ENCODE results near the gene HOXA1.

Gene HOXA1

DNA sequence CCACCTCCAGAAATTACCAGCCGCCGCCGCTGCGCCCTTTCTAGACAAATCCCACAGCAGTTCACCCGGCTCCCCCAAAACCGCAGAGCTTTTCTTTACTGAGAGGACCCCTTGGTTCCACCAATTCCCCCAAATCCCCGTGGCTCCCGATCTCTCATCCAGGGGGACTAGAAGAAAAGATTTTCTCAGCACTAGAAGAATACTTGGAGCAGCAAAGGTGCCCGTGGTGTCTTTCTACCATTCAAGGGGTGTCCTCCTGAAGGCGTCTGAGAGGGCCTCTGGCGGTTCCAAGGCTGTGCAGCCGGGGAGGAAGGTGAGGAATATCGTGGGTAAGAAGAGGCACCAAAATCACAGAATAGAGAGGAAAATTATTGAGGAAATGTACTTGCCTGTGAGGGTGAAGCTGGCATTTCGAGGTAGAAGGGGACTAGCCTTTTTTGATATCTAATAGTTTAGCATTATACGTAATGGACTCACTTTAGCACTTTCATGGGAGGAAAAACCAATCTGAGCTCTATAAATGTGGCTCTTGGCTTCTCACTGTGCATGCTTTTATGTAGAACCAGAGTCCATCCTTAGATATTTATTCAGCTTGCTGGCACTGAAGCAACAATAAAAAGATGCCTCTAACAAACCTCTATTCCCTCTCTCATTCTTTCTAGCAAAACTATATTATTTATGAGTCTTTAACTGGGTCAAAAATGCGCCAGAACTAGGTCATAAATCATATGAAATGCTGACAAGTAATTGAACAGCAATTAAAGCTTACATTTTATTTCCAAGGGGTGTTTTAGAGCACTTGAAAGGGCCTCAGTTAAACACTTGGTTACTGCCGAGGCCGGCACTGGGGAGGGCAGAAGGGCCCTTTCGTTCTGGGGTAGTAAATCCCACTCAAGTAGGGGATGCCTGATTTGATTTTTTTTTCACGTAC, 20.5 kb upstream of the HOXA1 start:
- H3K36me3 ChIP-seq (ENCODE audit: control insufficient read depth, insufficient read depth, low read length): no peaks in the 10 kb centered on the region
- no peak overlapping the region for H3K27ac ChIP-seq (ENCODE audit: insufficient read depth, low read length, poor library complexity, severe bottlenecking)
- peaks cover 8% of the 10 kb centered on the region for H3K27me3 ChIP-seq (replicated peaks; ENCODE audit: control insufficient read depth, insufficient read depth, low read length, poor library complexity, severe bottlenecking)
- no peaks in the 10 kb centered on the region for H3K4me1 ChIP-seq (ENCODE audit: control insufficient read depth, insufficient read depth, low read length, poor library complexity, severe bottlenecking)
- H3K4me3 ChIP-seq (ENCODE audit: insufficient read depth, low read depth, low read length, poor library complexity, severe bottlenecking): no peak overlapping the region
- H3K9me3 ChIP-seq (ENCODE audit: control insufficient read depth, low read length): no peaks in the 10 kb centered on the region
- no peak for DNase-seq

DNA sequence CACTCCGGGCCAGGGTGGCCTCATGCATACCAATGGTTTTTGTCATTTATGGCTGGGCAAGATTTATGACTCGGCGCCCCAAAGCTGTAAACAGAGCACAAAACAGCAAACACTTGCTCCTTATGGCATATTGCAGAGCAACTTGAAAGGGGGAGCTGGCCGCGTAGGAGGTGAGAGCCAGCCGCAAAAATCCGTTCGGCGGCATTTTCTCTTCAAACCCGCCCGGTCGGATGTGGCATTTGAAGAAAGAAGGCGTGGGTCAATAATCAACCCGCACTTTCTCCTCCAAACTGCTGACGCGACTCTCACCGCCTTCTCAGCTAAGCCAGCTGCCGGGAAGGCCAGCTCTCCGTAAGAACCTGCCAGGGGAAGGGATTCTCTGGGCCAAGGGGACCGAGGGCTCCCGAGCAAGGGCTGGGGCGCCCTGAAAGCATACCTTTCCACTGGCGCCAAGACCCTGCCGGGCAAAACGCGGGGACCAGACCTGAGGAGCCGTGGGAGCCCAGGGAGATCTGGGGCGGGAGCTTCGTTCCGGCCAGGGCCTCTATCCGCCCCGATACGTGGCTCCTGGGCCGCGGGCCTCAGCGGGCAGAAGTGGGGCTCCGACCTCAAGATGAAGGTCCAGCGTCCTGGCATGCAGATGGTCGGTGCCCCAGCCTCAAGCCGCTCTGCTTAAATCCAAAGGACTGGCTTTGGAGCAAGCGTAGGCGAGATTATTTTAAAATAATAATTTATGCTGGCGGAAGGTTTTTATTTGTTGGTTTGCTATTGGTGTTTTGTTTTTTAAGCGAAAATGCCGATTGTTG, 19.6 kb upstream of the HOXA1 start:
- Histone ChIP-seq H3K36me3 (ENCODE audit: control insufficient read depth, insufficient read depth, low read length) (no peaks in the 10 kb centered on the region), H3K9me3 (ENCODE audit: control insufficient read depth, low read length) (no peaks in the 10 kb centered on the region), H3K27ac (ENCODE audit: insufficient read depth, low read length, poor library complexity, severe bottlenecking) (no peak overlapping the region), H3K4me3 (ENCODE audit: insufficient read depth, low read depth, low read length, poor library complexity, severe bottlenecking) (no peak overlapping the region), H3K27me3 (replicated peaks; ENCODE audit: control insufficient read depth, insufficient read depth, low read length, poor library complexity, severe bottlenecking) (peaks cover 8% of the 10 kb centered on the region), H3K4me1 (ENCODE audit: control insufficient read depth, insufficient read depth, low read length, poor library complexity, severe bottlenecking) (no peaks in the 10 kb centered on the region)
- DNase-seq: no peak

DNA sequence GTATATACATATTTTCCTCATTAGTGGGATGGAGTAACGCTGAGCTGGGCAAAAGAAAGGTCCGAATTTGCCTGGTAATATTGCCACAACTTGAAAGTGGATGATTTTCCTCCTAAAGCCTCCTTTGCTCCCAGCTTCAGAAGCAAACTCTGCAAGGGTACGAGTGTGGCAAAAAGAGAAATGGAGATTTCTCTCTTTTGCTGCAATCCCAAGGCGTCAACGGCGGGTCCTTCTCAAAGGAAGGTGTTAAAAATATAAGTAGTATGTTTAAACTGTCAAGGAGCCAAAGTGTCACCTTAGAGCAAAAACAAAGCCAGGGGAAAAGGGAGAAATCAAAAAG, 19.1 kb upstream of the HOXA1 start:
- Histone ChIP-seq H3K27me3 (replicated peaks; ENCODE audit: control insufficient read depth, insufficient read depth, low read length, poor library complexity, severe bottlenecking) (peaks cover 8% of the 10 kb centered on the region), H3K4me3 (ENCODE audit: insufficient read depth, low read depth, low read length, poor library complexity, severe bottlenecking) (no peak overlapping the region), H3K36me3 (ENCODE audit: control insufficient read depth, insufficient read depth, low read length) (no peaks in the 10 kb centered on the region), H3K9me3 (ENCODE audit: control insufficient read depth, low read length) (no peaks in the 10 kb centered on the region), H3K27ac (ENCODE audit: insufficient read depth, low read length, poor library complexity, severe bottlenecking) (no peak overlapping the region), H3K4me1 (ENCODE audit: control insufficient read depth, insufficient read depth, low read length, poor library complexity, severe bottlenecking) (no peaks in the 10 kb centered on the region)
- DNase-seq: no peak

DNA sequence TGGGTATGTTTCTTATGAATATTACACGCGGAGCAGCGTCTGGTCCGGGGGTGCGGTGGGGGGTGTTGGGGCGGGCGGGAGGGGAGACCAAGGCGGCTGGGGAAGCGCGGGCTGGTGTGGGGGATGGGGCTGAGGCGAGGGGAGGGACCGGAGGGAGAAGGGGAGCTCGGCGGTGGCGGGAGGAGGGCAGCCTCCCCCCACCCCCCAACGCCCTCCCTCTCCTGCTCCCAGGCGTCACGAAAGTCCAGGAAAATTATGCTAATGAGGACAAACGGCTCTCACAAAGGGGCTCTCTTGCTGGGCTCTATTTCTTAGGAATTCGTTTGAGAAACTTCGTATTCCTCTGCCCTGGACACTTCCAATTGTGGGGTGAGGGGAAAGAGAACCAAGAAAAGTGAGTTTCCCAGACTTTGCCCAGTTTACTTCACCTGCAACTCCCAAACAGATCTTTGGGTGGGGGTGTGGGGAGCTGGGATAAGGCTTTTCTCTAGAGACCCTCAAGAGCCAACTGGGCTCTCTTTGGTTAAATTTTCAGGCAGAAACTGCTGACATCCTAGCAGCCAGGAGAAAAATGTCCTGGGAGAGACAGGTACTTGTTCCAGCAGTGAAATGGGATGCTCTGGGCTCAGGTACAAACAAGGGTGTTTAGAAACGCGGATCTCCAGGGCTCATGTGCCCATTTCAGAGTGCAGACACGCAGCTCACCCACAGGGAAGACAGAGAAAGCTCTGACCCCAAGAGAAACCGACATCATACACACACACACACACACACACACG, 18.4 kb upstream of the HOXA1 start:
- H3K27ac ChIP-seq (ENCODE audit: insufficient read depth, low read length, poor library complexity, severe bottlenecking): no peak overlapping the region
- no peaks in the 10 kb centered on the region for H3K36me3 ChIP-seq (ENCODE audit: control insufficient read depth, insufficient read depth, low read length)
- no peak for DNase-seq
- H3K27me3 ChIP-seq (replicated peaks; ENCODE audit: control insufficient read depth, insufficient read depth, low read length, poor library complexity, severe bottlenecking): peaks cover 8% of the 10 kb centered on the region
- no peak overlapping the region for H3K4me3 ChIP-seq (ENCODE audit: insufficient read depth, low read depth, low read length, poor library complexity, severe bottlenecking)
- H3K4me1 ChIP-seq (ENCODE audit: control insufficient read depth, insufficient read depth, low read length, poor library complexity, severe bottlenecking): no peaks in the 10 kb centered on the region
- no peaks in the 10 kb centered on the region for H3K9me3 ChIP-seq (ENCODE audit: control insufficient read depth, low read length)

DNA sequence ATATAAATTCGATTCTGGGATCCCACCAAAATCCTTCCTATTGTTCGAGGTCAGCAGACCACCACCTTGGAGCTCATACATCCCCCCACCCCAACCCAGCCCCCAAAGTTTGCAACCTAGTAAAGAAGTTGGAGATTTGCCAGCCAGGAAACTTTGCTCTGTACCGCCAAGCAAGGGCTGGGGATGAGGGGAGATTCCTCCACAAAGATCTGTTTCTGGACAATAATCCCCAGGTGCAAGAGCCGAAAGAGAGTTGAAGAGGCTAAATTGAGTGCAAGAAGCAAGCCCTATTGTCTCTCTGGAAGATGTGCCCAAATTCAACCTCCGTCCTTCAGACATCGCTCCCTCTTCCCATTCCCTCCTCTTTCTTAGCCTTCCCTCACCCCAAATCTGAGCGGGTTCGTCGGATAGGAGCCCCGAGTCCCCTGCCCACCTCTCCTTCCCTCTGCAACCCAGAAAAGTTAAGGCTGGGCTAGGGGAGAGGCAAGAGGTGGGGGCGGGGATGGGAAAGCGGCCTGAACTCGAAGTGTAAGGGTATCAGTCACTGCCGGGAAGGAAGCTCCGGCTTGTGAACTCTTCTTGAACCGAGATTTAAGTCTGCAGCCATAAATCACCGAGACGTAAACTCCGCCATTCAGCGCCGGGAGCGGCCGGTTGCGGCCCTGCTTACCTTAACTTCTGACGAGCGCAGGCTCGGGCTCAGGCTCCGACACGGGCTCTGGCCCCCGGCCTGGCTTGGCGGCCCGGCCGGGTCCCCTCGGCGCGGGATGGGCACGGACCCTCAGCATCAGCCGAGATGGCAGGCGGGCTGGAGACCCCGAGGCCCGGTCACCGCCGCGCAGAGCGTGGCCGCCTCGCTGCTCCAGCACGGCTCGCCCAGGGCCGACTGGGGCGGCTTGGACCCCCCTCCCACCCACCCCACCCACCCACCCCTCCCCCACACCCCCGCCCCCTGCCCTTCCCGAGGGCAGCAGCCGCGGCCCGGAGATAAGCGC, 17.5 kb upstream of the HOXA1 start:
- Histone ChIP-seq H3K9me3 (ENCODE audit: control insufficient read depth, low read length) (no peaks in the 10 kb centered on the region), H3K27me3 (replicated peaks; ENCODE audit: control insufficient read depth, insufficient read depth, low read length, poor library complexity, severe bottlenecking) (peaks cover 8% of the 10 kb centered on the region), H3K27ac (ENCODE audit: insufficient read depth, low read length, poor library complexity, severe bottlenecking) (no peak overlapping the region), H3K4me3 (ENCODE audit: insufficient read depth, low read depth, low read length, poor library complexity, severe bottlenecking) (no peak overlapping the region), H3K36me3 (ENCODE audit: control insufficient read depth, insufficient read depth, low read length) (no peaks in the 10 kb centered on the region), H3K4me1 (ENCODE audit: control insufficient read depth, insufficient read depth, low read length, poor library complexity, severe bottlenecking) (no peaks in the 10 kb centered on the region)
- DNase-seq: no peak

DNA sequence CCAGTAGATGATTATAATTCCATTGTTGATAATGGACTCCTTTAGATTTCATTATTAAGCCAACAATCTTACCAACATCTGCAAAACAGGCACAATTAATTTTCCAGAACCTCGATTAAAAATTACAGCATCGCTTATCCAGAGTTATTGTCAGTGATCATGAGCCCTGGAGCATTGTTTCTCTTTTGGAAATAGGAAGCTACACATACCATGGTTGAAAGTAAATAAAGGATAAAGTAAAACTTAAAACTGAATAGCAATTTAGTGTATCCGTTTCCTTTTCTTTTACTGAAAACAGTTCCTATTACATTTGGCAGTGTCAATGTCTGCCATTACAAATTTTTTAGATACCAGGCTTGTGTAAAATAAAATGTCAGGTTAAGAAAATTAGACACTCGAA, 16.6 kb upstream of the HOXA1 start:
- no peak overlapping the region for H3K27ac ChIP-seq (ENCODE audit: insufficient read depth, low read length, poor library complexity, severe bottlenecking)
- H3K4me1 ChIP-seq (ENCODE audit: control insufficient read depth, insufficient read depth, low read length, poor library complexity, severe bottlenecking): no peaks in the 10 kb centered on the region
- no peaks in the 10 kb centered on the region for H3K9me3 ChIP-seq (ENCODE audit: control insufficient read depth, low read length)
- H3K27me3 ChIP-seq (replicated peaks; ENCODE audit: control insufficient read depth, insufficient read depth, low read length, poor library complexity, severe bottlenecking): peaks cover 8% of the 10 kb centered on the region
- no peak overlapping the region for H3K4me3 ChIP-seq (ENCODE audit: insufficient read depth, low read depth, low read length, poor library complexity, severe bottlenecking)
- H3K36me3 ChIP-seq (ENCODE audit: control insufficient read depth, insufficient read depth, low read length): no peaks in the 10 kb centered on the region
- DNase-seq: no peak

DNA sequence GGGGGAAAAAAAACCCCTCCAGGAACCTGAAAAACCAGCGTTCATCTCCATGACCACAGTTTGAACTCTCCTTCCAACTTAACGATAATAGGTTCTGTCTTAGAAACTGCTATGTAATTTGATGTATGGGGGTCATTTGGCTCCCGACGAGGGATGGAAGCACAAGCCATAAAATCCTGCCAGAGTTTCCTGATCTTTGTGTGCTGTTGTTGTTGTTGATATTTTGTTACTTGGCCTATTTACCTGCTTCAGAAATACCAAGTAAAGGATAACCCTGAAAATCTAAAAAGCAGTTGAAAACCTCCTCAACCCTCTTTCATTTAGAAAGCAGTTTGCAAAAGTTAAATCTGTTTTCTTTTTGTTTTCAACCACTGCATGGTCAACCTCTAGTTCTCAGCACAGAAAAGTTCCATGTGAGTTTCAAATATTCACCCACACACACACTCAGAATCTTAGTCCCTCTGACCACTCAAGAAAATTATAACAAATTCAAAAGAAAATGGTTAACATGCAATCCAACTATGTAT, 16.0 kb upstream of the HOXA1 start:
- no peak overlapping the region for H3K4me3 ChIP-seq (ENCODE audit: insufficient read depth, low read depth, low read length, poor library complexity, severe bottlenecking)
- no peaks in the 10 kb centered on the region for H3K4me1 ChIP-seq (ENCODE audit: control insufficient read depth, insufficient read depth, low read length, poor library complexity, severe bottlenecking)
- H3K27me3 ChIP-seq (replicated peaks; ENCODE audit: control insufficient read depth, insufficient read depth, low read length, poor library complexity, severe bottlenecking): peaks cover 8% of the 10 kb centered on the region
- H3K9me3 ChIP-seq (ENCODE audit: control insufficient read depth, low read length): no peaks in the 10 kb centered on the region
- H3K27ac ChIP-seq (ENCODE audit: insufficient read depth, low read length, poor library complexity, severe bottlenecking): no peak overlapping the region
- no peak for DNase-seq
- no peaks in the 10 kb centered on the region for H3K36me3 ChIP-seq (ENCODE audit: control insufficient read depth, insufficient read depth, low read length)

DNA sequence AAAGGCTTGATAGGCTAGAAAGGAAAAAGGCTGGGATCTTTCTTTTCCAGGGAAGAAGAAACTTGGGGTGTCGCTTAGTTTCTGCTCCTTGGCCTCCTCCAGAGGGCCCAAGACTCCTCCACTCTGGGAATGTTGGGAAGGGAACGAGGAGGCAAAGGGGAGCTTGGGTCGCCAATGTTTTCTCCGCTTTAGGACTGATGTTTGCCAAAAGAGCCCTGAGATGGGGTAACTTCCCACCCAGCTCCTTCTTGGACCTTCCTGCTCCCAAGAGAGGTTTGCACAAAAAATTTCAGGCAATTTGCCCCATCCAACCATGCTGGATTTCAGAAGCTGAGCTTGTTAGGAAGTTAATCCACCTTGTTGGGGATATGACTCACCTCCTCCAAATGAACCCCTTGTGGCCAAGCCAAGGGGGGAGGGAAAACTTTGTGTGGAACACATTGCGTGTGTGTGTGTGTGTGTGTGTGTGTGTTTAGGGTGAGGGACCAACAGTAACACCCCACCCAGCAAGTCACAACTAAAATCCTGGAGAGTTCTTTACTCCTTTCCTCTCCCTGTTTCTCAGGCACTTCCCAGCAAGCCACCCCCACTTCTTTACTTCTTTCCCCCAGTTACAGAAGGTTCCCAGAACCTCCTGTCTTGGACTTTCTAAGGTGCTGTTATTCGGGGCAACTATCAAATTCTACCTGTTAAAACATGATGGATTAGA, 15.4 kb upstream of the HOXA1 start:
- peaks cover 3% of the 10 kb centered on the region for H3K27me3 ChIP-seq (replicated peaks; ENCODE audit: control insufficient read depth, insufficient read depth, low read length, poor library complexity, severe bottlenecking)
- no peaks in the 10 kb centered on the region for H3K9me3 ChIP-seq (ENCODE audit: control insufficient read depth, low read length)
- no peak overlapping the region for H3K4me3 ChIP-seq (ENCODE audit: insufficient read depth, low read depth, low read length, poor library complexity, severe bottlenecking)
- no peaks in the 10 kb centered on the region for H3K4me1 ChIP-seq (ENCODE audit: control insufficient read depth, insufficient read depth, low read length, poor library complexity, severe bottlenecking)
- H3K27ac ChIP-seq (ENCODE audit: insufficient read depth, low read length, poor library complexity, severe bottlenecking): no peak overlapping the region
- no peaks in the 10 kb centered on the region for H3K36me3 ChIP-seq (ENCODE audit: control insufficient read depth, insufficient read depth, low read length)
- no peak for DNase-seq

Measured in effector memory CD4-positive, alpha-beta T cell (primary cell).